Keratinocyte (primary cell): ENCODE data around the gene CA5A.

Experiments
- EZH2 ChIP-seq: IDR thresholded peaks from one replicate; pipeline ENCODE4 v1.6.1; 2012; ENCODE audit warnings: inconsistent platforms, mild to moderate bottlenecking, low read length, moderate library complexity
- TF ChIP-seq, protein P1 (sequence below), 3 experiments: IDR thresholded peaks in 1 of 3; conservative IDR thresholded peaks in 1 of 3; optimal IDR thresholded peaks in 1 of 3; 2 replicates in 2 of 3; 3 replicates in 1 of 3; pipeline versions ENCODE3 to v1.5.1; 2011; ENCODE audit warnings: low read length in 3 of 3, mild to moderate bottlenecking in 3 of 3, moderate library complexity in 2 of 3, control low read depth in 1 of 3, inconsistent platforms in 1 of 3; ENCODE audit not compliant: insufficient read depth in 2 of 3; ENCODE audit errors: extremely low read depth in 1 of 3

DNA sequence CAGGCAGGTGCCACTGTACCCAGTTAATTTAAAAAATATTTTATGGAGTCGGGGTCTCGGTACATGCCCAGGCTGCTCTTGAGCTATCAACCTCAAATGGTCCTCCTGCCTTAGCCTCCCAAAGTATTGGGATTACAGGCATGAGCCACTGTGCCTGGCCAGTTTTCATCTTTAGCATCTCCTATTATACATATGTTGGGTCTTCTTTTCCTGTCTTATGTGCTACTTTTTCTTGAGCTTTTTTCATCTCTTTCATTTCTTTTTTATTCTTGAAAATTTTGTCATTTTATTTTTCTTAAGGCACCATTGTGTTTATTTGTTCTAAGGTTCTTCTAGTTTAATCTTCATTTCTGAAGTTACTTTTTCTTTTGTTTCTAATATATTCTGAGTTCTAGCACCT lies 35.6 kb upstream of the CA5A start:
- TF ChIP-seq, protein P1, sequence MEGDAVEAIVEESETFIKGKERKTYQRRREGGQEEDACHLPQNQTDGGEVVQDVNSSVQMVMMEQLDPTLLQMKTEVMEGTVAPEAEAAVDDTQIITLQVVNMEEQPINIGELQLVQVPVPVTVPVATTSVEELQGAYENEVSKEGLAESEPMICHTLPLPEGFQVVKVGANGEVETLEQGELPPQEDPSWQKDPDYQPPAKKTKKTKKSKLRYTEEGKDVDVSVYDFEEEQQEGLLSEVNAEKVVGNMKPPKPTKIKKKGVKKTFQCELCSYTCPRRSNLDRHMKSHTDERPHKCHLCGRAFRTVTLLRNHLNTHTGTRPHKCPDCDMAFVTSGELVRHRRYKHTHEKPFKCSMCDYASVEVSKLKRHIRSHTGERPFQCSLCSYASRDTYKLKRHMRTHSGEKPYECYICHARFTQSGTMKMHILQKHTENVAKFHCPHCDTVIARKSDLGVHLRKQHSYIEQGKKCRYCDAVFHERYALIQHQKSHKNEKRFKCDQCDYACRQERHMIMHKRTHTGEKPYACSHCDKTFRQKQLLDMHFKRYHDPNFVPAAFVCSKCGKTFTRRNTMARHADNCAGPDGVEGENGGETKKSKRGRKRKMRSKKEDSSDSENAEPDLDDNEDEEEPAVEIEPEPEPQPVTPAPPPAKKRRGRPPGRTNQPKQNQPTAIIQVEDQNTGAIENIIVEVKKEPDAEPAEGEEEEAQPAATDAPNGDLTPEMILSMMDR (optimal IDR thresholded peaks at IDR 0.05 in 1 of 3, IDR thresholded peaks at IDR 0.05 in 1 of 3, conservative IDR thresholded peaks at IDR 0.05 in 1 of 3; ENCODE audit: extremely low read depth in 1 of 3, insufficient read depth in 2 of 3, low read length in 3 of 3): no peak
- TF ChIP-seq EZH2: no peak
